ENCODE results near the gene ENGASE.

ENGASE gene

GRCh38 chr17:79102214-79102613 is 27.6 kb downstream of the ENGASE start:
- no peak for TF ChIP-seq CTCF (IDR thresholded peaks at IDR 0.05)
- DNase-seq (ENCODE audit: low spot score), result no peak
- Histone ChIP-seq H3K4me3 (no peak overlapping the region), H3K27ac (no peak overlapping the region)

- DNase-seq (ENCODE audit: low spot score), result no peak
- Histone ChIP-seq H3K27ac (no peak overlapping the region), H3K4me3 (no peak overlapping the region)
- no peak for TF ChIP-seq CTCF (IDR thresholded peaks at IDR 0.05)
These were observed 30.4 kb downstream of the ENGASE start for GRCh38 chr17:79104898-79105600.

- no peak for DNase-seq (ENCODE audit: low spot score)
- Histone ChIP-seq H3K27ac (no peak overlapping the region), H3K4me3 (no peak overlapping the region)
- no peak for TF ChIP-seq CTCF (IDR thresholded peaks at IDR 0.05)
These were observed 31.3 kb downstream of the ENGASE start for GRCh38 chr17:79105937-79106336.

GRCh38 chr17:79106958-79107357 is 32.3 kb downstream of the ENGASE start:
- Histone ChIP-seq H3K27ac (no peak overlapping the region), H3K4me3 (no peak overlapping the region)
- no peak for DNase-seq (ENCODE audit: low spot score)
- no peak for TF ChIP-seq CTCF (IDR thresholded peaks at IDR 0.05)

GRCh38 chr17:79107499-79108231 is 33.0 kb downstream of the ENGASE start:
- no peak overlapping the region for H3K27ac ChIP-seq
- DNase-seq (ENCODE audit: low spot score), result no peak
- H3K4me3 ChIP-seq, result no peak overlapping the region
- no peak for TF ChIP-seq CTCF (IDR thresholded peaks at IDR 0.05)

GRCh38 chr17:79108232-79108850 is 33.7 kb downstream of the ENGASE start:
- no peak overlapping the region for H3K4me3 ChIP-seq
- TF ChIP-seq CTCF (IDR thresholded peaks at IDR 0.05), result no peak
- H3K27ac ChIP-seq, result no peak overlapping the region
- DNase-seq (ENCODE audit: low spot score), result no peak

All from coronary artery (tissue), 2 donors.